Chondrocyte (in vitro differentiated cells): ENCODE data around the gene SESN1. TPM values are rescaled to one million over a fixed set of nuclear protein-coding genes. Genes with fewer than 3 reads are reported as not detected.
A peak's percentile ranks its signal among the peaks of the same experiment; 100 is the strongest.

Source experiments
- DNase-seq: peaks from one replicate; pipeline ENCODE4 v3.0.0; 2021; ENCODE audit warnings: mixed read lengths, low spot score
- H3K27ac Mint-ChIP-seq: one replicate; pipeline ENCODE4 v1.8.0; 2021; ENCODE audit warnings: mild to moderate bottlenecking, moderate library complexity, mixed read lengths; ENCODE audit not compliant: unreplicated experiment
- H3K27me3 Mint-ChIP-seq: 2 replicates; pipeline ENCODE4 v1.8.0; 2021; ENCODE audit warnings: low read depth, mixed read lengths
- H3K36me3 Mint-ChIP-seq: 2 replicates; pipeline ENCODE4 v1.8.0; 2021; ENCODE audit warnings: low read depth, mixed read lengths
- H3K4me1 Mint-ChIP-seq: 2 replicates; pipeline ENCODE4 v1.8.0; 2021; ENCODE audit warnings: low read depth, mild to moderate bottlenecking, mixed read lengths
- H3K4me3 Mint-ChIP-seq: one replicate; pipeline ENCODE4 v1.8.0; 2021; ENCODE audit warnings: mild to moderate bottlenecking, moderate library complexity, mixed read lengths; ENCODE audit not compliant: unreplicated experiment
- H3K9me3 Mint-ChIP-seq: 2 replicates; pipeline ENCODE4 v1.8.0; 2021; ENCODE audit warnings: low read depth, mixed read lengths
- total RNA-seq: library from RNA; stranded (reverse); gene quantifications from 3 replicates; pipeline ENCODE4 v1.2.1, GENCODE V29; 2021
- TF ChIP-seq, protein P1 (sequence below): fragments of 200-600 bp; sonication (generic); IDR thresholded peaks from 2 replicates; pipeline ENCODE4 v1.5.0; 2021; ENCODE audit warnings: antibody characterized with exemption, mild to moderate bottlenecking, moderate library complexity

The SESN1 gene
- total RNA-seq, 1 donor from 2014 or later, result 9.5 TPM

DNA sequence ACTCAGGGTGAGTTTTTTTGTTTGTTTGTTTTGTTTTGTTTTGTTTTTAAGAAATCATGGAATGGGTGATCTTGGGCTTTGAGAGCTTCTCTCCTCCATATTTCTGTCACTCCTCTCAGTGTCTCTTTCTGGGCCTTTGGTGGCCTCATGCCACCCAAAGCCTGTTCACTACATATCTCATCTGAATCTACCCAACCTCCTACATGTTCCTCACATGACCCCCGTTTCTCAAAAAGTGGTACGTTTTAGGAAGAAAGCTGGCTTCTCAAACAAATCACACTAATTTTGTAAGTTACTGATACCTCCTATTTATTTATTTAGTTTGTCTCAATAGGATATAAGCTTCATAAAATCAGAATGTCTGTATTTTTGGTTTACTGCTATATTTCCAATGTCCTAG, 80.0 kb downstream of the SESN1 start:
- H3K9me3 Mint-ChIP-seq, result no peaks in the 10 kb centered on the region
- no peak for DNase-seq
- H3K27me3 Mint-ChIP-seq, result no peaks in the 10 kb centered on the region
- H3K4me3 Mint-ChIP-seq, result no peak overlapping the region
- no peak overlapping the region for H3K27ac Mint-ChIP-seq
- peaks cover 7% of the 10 kb centered on the region for H3K4me1 Mint-ChIP-seq
- TF ChIP-seq, protein P1, sequence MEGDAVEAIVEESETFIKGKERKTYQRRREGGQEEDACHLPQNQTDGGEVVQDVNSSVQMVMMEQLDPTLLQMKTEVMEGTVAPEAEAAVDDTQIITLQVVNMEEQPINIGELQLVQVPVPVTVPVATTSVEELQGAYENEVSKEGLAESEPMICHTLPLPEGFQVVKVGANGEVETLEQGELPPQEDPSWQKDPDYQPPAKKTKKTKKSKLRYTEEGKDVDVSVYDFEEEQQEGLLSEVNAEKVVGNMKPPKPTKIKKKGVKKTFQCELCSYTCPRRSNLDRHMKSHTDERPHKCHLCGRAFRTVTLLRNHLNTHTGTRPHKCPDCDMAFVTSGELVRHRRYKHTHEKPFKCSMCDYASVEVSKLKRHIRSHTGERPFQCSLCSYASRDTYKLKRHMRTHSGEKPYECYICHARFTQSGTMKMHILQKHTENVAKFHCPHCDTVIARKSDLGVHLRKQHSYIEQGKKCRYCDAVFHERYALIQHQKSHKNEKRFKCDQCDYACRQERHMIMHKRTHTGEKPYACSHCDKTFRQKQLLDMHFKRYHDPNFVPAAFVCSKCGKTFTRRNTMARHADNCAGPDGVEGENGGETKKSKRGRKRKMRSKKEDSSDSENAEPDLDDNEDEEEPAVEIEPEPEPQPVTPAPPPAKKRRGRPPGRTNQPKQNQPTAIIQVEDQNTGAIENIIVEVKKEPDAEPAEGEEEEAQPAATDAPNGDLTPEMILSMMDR, result no peak
- no peaks in the 10 kb centered on the region for H3K36me3 Mint-ChIP-seq

DNA sequence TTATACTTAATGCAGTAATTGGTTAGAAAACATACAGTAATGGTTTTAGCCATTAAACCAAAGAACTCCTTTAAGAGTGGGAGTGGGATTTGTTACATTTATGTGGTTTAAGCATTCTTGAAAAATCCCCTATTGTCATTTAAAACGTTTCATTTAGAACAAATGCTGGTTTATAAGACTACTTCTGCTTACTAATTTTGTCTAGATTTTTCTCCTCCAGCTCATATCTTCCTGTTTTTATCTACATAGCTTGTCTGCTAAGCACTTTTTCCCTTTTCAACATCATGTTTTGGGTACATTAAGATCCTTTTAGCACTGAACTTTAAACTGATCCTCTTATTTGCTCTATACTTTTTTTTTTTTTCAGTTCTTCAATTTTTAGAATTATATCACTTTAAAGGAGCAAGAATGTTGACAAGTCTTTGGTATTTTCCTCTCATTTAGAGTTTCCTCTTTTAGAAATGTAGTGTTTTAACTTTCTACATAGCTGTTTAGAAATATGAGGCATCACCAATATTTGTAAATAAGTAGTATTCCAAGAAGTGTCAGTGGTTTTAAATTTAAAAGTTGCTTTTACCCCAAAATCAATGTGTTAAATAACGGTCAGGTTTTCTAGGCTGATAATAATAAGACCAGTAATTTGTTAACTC, 80.9 kb downstream of the SESN1 start:
- TF ChIP-seq, protein P1, result no peak
- Mint-ChIP-seq H3K4me3 (no peak overlapping the region), H3K27ac (no peak overlapping the region), H3K9me3 (no peaks in the 10 kb centered on the region), H3K27me3 (no peaks in the 10 kb centered on the region), H3K4me1 (peaks cover 9% of the 10 kb centered on the region), H3K36me3 (no peaks in the 10 kb centered on the region)
- DNase-seq, result no peak

DNA sequence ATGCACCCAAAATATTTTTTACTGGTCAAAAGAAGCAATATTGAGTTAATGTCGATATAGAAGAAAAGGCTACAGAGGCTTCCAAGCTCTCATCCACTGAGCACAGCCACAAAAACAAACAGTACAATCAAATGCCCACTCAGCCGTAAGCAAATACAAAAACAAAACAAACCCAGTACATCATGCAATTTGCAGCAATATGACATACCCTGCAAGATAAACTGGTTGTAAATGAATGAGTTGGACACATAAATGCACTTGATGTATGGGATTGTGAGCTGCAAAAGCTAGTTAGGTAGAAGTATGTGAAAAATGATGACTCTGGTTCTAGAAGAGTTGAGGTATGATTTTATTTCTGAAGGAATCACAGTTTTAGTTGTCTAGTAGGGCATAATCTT, 83.9 kb downstream of the SESN1 start:
- Mint-ChIP-seq H3K4me1 (peaks cover 26% of the 10 kb centered on the region), H3K36me3 (no peaks in the 10 kb centered on the region), H3K27ac (no peak overlapping the region)

DNA sequence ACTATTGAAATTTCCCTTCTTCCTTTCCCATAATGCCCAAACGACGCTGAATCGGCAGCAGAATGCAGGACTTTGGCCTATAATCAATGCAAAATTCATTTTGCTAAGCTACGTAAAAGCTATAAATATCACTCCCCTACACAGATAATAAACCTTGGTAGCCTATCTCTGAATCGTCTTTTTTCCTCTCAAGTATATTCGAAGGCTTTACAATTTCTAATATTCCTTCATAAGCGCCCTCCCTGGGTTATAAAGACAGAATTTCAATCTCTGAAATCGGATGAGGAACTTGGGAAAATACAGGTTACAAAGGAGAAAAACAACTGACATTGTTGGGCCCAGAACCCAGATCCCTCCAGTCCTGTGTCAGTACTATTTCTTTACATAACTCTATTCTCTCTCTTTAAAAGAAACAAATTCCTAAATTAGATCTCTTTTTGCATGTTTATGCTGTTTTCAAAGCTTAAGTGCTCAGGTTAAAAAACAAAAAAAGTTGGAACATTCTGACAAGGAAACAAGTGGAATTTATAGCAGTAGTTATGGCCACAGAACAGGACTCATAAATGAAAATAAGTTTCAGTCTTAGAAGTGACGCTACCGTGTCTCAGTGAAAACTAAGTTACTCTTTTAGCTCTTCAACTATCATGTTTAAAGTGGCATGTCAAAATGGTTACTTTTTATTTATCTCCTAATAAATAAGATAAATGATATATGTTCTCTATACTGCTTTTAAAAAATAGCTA, 84.5 kb downstream of the SESN1 start:
- H3K4me1 Mint-ChIP-seq, result peaks cover 26% of the 10 kb centered on the region
- H3K27me3 Mint-ChIP-seq, result no peaks in the 10 kb centered on the region
- H3K36me3 Mint-ChIP-seq, result no peaks in the 10 kb centered on the region
- H3K9me3 Mint-ChIP-seq, result no peaks in the 10 kb centered on the region
- H3K4me3 Mint-ChIP-seq, result peak overlapping the region; percentile 88
- H3K27ac Mint-ChIP-seq, result peak overlapping the region; percentile 82
- TF ChIP-seq, protein P1, result no peak
- DNase-seq, result no peak

More for the DNA sequence above, 83.9 kb downstream of the SESN1 start:
- no peaks in the 10 kb centered on the region for H3K27me3 Mint-ChIP-seq
- no peak overlapping the region for H3K4me3 Mint-ChIP-seq
- TF ChIP-seq, protein P1, result no peak
- no peaks in the 10 kb centered on the region for H3K9me3 Mint-ChIP-seq
- no peak for DNase-seq

DNA sequence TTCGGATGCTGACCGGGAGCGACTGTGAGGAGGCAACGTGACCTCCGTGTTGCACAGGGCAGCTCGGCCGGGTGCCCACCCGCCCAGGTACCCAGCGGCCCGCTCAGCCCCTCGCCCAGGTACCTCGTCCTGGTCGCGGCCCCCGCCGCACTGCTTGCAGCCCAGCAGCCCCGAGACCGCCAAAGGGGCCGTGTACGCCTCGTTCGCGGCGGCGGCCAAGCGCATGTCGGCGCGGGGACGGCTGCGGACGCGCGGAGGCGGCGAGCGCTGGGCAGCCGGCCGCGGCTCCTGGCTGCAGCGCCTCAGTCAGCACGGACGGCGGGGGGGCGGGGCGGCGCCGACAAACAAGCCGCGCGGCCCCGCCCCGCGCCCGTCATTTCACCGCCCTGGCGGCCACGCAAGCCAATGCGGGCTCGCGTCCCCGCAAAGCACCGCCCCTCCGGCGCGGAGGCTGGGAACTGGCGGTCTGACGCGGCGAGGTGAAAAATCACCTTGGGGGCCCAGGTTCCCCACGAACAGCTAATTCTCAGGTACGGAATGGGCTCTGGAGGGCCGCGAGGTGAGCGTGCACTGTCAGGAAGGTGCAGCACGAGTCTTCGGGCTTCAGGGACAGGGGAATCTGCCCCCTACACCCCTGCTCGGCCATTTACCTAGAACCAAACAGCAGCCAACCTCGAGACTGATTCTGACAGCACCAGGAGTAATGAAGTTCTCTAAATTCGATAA, 85.2 kb downstream of the SESN1 start:
- H3K27me3 Mint-ChIP-seq, result no peaks in the 10 kb centered on the region
- H3K4me1 Mint-ChIP-seq, result peaks cover 26% of the 10 kb centered on the region
- peak; percentile 94 for DNase-seq

More for the DNA sequence above, 85.2 kb downstream of the SESN1 start:
- no peaks in the 10 kb centered on the region for H3K36me3 Mint-ChIP-seq
- peak overlapping the region; percentile 88 for H3K4me3 Mint-ChIP-seq
- H3K9me3 Mint-ChIP-seq, result no peaks in the 10 kb centered on the region
- H3K27ac Mint-ChIP-seq, result peak overlapping the region; percentile 82
- TF ChIP-seq, protein P1, result peak; percentile 38
